NT2/D1 (cell line): ENCODE data around the gene ALAD.
"Not testable (repeated sequence)": the region's sequence is repeated elsewhere in the genome, so short reads cannot be mapped to it uniquely, and the experiment has no call there.

Experiments used
- DNase-seq: peaks from one replicate; pipeline ENCODE4 v3.0.0-alpha.2; 2011; ENCODE audit warnings: low read depth, low spot score
- H3K27me3 ChIP-seq: 2 replicates; pipeline ENCODE4 v1.6.0; 2011; ENCODE audit warnings: mild to moderate bottlenecking; ENCODE audit not compliant: insufficient read length, insufficient read depth
- H3K36me3 ChIP-seq: 2 replicates; pipeline ENCODE4 v1.6.1; 2011; ENCODE audit warnings: mild to moderate bottlenecking, low read length, mixed read lengths; ENCODE audit not compliant: insufficient read depth, insufficient read length
- H3K4me1 ChIP-seq: 2 replicates; pipeline ENCODE4 v1.5.1; 2011; ENCODE audit not compliant: insufficient read depth, insufficient read length
- H3K4me3 ChIP-seq: 2 replicates; pipeline ENCODE4 v1.5.1; 2011; ENCODE audit warnings: low read depth; ENCODE audit not compliant: insufficient read length
- H3K9ac ChIP-seq: 2 replicates; pipeline ENCODE4 v1.6.0; 2011; ENCODE audit warnings: low read depth; ENCODE audit not compliant: insufficient read length
- H3K9me3 ChIP-seq: 2 replicates; pipeline ENCODE4 v1.5.1; 2011; ENCODE audit warnings: mild to moderate bottlenecking, low read length; ENCODE audit not compliant: insufficient read depth
- SUZ12 ChIP-seq: IDR thresholded peaks from 2 replicates; pipeline ENCODE4 v1.6.1; 2011; ENCODE audit not compliant: insufficient read length, insufficient read depth; ENCODE audit errors: extremely low read depth
- YY1 ChIP-seq: IDR thresholded peaks from 2 replicates; pipeline ENCODE4 v1.6.1; 2011; ENCODE audit not compliant: insufficient read length, insufficient read depth
- ZNF274 ChIP-seq: IDR thresholded peaks from 2 replicates; pipeline ENCODE4 v1.6.1; 2011; ENCODE audit warnings: mild to moderate bottlenecking, low read depth, low read length

The ALAD gene

GRCh38 chr9:113410207-113410864 lies 9.3 kb upstream of the ALAD start, which contains the start of the genes C9orf43 and POLE3:
TSS of gene C9orf43 (plus strand) at chr9:113410747. CDS start at chr9:113413494, 2,747 bp downstream.
TSS of gene POLE3 (minus strand) at chr9:113410675. CDS start at chr9:113410293, 382 bp downstream.
- DNase-seq: peak; percentile 96
- H3K4me3 ChIP-seq: peak within 1 kb of the TSS; percentile 97
- H3K9me3 ChIP-seq: no peaks in the 10 kb centered on the region
- peak within 1 kb of the TSS; percentile 93 for H3K9ac ChIP-seq
- H3K36me3 ChIP-seq: peaks cover 33% of the 10 kb centered on the region
- H3K27me3 ChIP-seq: no peaks in the 10 kb centered on the region
- TF ChIP-seq ZNF274: no peak
- TF ChIP-seq YY1: peak; percentile 17
- TF ChIP-seq SUZ12: no peak
- no peaks in the 10 kb centered on the region for H3K4me1 ChIP-seq

- TF ChIP-seq SUZ12 (no peak), YY1 (no peak), ZNF274 (no peak)
- no peak for DNase-seq
These were observed 8.8 kb upstream of the ALAD start for GRCh38 chr9:113409883-113410206.

GRCh38 chr9:113409481-113409880 lies 8.4 kb upstream of the ALAD start:
- TF ChIP-seq SUZ12 (no peak), ZNF274 (no peak), YY1 (no peak)
- no peaks in the 10 kb centered on the region for H3K27me3 ChIP-seq
- H3K4me1 ChIP-seq: no peaks in the 10 kb centered on the region
- peak overlapping the region; percentile 97 for H3K4me3 ChIP-seq
- DNase-seq: no peak
- H3K36me3 ChIP-seq: peaks cover 33% of the 10 kb centered on the region
- no peaks in the 10 kb centered on the region for H3K9me3 ChIP-seq
- H3K9ac ChIP-seq: peak overlapping the region; percentile 93

More at GRCh38 chr9:113409883-113410206, 8.8 kb upstream of the ALAD start:
- no peaks in the 10 kb centered on the region for H3K9me3 ChIP-seq
- no peaks in the 10 kb centered on the region for H3K4me1 ChIP-seq
- H3K4me3 ChIP-seq: peak overlapping the region; percentile 97
- peaks cover 33% of the 10 kb centered on the region for H3K36me3 ChIP-seq
- H3K27me3 ChIP-seq: no peaks in the 10 kb centered on the region
- peak overlapping the region; percentile 93 for H3K9ac ChIP-seq

- H3K4me3 ChIP-seq, H3K4me1 ChIP-seq: not testable (repeated sequence)
These were observed 5.9 kb upstream of the ALAD start for GRCh38 chr9:113406873-113407511.

GRCh38 chr9:113406353-113406752 lies 5.3 kb upstream of the ALAD start:
- peaks cover 33% of the 10 kb centered on the region for H3K36me3 ChIP-seq
- not testable (repeated sequence) for H3K9ac ChIP-seq, H3K9me3 ChIP-seq, H3K4me3 ChIP-seq, H3K27me3 ChIP-seq, H3K4me1 ChIP-seq, DNase-seq

More at GRCh38 chr9:113406873-113407511, 5.9 kb upstream of the ALAD start:
- not testable (repeated sequence) for H3K27me3 ChIP-seq, H3K9ac ChIP-seq, DNase-seq, H3K9me3 ChIP-seq
- H3K36me3 ChIP-seq: peaks cover 33% of the 10 kb centered on the region

GRCh38 chr9:113403646-113404045 lies 2.6 kb upstream of the ALAD start:
- TF ChIP-seq YY1 (no peak), SUZ12 (no peak), ZNF274 (no peak)
- H3K4me3 ChIP-seq: no peak overlapping the region
- DNase-seq: no peak
- H3K36me3 ChIP-seq: peaks cover 19% of the 10 kb centered on the region
- no peaks in the 10 kb centered on the region for H3K27me3 ChIP-seq
- peaks cover 14% of the 10 kb centered on the region for H3K4me1 ChIP-seq
- no peaks in the 10 kb centered on the region for H3K9me3 ChIP-seq
- H3K9ac ChIP-seq: no peak overlapping the region

GRCh38 chr9:113399646-113400200 lies 1.4 kb downstream of the ALAD start:
- no peak for DNase-seq
- Histone ChIP-seq H3K4me3 (peak overlapping the region; percentile 94), H3K9me3 (no peaks in the 10 kb centered on the region), H3K4me1 (peaks cover 30% of the 10 kb centered on the region), H3K27me3 (no peaks in the 10 kb centered on the region), H3K36me3 (peaks cover 12% of the 10 kb centered on the region), H3K9ac (peak overlapping the region; percentile 65)
- TF ChIP-seq ZNF274 (no peak), SUZ12 (no peak), YY1 (no peak)
